GM21737 (cell line): Measurements from ENCODE around the gene INTS11.

Experiments used
- ATAC-seq: cut with Tn5 transposase; IDR thresholded peaks from one replicate; pipeline ENCODE4 v1.9.1; 2021; ENCODE audit warnings: mild to moderate bottlenecking, moderate library complexity; ENCODE audit not compliant: unreplicated experiment

INTS11 gene

DNA sequence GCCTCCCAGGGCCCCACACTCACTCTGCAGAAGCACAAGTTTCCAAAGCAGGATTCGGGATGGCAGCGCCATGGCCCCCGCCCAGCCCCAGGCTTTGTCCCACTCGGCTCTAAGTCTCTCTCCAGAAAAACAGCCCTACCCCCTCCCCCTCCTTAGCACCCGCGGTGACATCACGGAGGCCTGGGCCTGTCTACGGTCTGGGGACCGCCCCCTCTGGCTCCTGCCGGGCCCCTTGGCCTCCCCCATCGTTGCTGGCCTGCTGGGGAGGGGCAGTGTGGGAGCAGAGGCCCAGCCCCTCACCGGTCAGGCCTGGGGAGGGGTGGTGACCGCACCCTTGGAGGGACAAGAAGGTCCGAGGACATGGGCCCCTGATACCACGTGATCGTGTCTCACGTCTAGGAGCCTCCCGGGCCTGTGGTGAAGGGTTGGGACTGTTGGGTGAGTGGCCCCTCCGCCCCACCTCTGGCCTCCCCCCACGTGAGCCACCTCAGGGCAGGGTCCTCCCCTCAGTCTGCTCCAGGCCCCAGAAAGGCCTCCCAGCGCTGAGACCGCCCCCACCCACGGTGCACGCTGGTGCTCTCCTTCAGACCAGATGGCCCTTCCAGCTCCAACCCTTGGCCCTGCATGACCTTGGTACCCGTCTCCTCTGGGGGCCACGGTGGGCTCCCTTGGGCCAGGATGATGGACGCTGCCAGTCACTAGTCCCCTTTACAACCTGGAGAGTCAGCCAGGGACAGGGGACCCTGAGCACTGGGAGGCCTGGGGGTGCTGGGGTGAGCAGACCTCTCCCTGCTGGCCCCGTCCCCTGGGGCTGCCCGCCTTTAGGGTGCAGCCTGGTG is 34.2 kb upstream of the INTS11 start, which contains the start of gene MXRA8:
MXRA8 (minus strand) TSS at position 123 of the 839 bp plus-strand sequence; CDS start at position 72, 51 bp downstream.
- ATAC-seq: no peak

DNA sequence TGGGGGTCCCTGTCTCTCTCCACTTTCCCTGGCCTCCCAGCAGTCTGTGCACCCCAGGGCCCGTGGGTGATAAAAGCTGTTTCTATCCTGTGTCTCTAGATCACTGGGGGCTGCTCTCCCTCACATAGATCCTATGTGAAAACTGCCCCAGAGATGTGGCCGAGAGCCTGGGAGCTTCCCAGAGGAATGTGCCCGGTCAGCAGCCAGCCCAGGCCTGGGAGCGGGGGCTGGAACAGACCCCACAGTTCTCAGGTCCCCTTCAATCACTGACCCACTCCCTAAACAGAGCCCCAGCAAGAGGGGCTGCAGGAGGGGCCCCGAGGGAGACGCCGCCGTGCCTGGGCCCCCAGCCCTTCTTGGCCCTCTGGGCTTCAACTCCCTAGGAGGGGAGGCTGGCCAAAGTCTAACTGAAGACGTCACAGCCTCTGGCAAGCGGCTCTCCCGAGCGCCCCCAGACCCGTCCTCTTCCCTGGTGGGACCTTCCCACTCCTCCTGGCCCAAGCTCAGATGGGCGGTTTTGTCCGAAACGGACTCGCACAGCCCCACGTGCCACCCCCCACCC is 33.5 kb upstream of the INTS11 start:
- ATAC-seq: no peak

DNA sequence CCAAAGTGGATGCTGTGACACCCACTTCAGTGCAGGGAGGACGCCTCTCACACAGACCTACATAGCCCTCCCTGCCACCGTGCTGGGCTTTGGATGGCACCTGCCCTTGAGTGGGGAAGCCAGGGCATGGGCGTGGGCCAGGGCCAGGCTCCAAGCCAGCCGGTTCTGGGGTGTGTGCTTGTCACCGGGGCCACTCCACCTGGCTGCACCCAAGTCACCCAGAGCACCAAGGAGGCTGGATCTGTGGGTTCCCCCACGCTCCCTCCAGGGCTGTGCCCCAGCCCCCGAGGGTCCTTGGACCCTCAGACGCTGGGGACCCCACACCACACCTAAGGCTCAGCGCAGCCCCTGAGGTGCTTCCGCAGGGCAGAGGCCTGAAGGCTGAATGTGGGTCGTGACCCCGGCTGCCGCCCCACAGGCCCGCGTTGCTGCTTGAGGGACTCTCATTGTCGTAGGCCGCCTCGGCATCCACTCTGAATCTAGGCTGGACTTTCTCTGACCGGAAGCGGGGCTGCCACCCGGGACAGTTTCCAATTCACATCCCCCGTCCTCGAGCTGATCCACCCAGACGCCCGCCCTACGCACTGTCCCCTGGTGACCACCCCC is 32.4 kb upstream of the INTS11 start:
- no peak for ATAC-seq

DNA sequence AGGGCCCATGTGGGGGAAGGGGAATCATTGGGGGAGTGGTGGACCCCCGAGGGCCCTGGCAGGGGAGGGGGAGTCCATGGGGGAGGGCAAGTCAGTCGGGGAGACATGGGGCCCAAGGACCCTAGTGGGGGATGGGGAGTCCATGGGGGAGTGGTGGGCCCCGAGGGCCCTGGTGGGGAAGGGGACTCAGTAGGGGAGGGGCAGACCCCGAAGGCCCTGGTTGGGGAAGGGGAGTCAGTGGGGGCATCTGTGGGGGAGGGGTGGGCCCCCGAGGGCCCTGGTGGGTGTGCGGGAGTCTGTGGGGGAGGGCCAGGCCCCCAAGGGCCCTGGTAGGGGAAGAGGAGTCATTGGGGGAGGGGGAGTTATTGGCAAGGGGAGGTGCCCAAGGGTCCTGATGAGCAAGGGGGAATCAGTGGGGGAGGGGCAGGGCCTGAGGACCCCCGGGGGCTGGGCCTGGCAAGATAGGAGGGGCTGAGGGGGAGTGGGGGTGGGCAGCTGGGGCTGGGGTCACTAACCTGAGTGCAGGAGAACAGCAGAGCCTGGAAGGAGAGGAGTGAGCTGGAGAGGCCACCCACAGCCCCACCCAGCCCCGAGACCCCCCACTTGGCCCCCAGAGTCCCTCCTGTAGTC is 31.8 kb upstream of the INTS11 start:
- ATAC-seq: no peak

DNA sequence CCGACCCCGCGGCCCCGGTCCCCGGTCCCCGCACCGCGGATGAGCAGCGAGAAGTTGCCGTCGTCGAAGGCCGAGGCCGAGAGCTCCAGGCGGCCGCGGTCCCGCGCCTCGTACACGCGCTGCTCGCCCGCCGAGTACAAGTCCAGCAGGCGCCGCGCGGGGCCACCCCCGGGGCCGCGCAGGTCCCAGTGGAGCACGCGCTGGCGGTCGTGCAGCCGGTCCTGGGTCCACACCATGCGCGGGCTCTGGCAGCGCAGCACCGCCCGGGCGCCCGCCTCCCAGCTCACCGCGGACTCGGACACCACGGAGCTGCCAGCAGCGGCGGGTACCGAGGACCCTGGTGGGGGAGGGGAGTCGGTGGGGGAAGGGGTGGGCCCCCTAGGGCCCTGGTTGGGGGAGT is 31.0 kb upstream of the INTS11 start:
- no peak for ATAC-seq

DNA sequence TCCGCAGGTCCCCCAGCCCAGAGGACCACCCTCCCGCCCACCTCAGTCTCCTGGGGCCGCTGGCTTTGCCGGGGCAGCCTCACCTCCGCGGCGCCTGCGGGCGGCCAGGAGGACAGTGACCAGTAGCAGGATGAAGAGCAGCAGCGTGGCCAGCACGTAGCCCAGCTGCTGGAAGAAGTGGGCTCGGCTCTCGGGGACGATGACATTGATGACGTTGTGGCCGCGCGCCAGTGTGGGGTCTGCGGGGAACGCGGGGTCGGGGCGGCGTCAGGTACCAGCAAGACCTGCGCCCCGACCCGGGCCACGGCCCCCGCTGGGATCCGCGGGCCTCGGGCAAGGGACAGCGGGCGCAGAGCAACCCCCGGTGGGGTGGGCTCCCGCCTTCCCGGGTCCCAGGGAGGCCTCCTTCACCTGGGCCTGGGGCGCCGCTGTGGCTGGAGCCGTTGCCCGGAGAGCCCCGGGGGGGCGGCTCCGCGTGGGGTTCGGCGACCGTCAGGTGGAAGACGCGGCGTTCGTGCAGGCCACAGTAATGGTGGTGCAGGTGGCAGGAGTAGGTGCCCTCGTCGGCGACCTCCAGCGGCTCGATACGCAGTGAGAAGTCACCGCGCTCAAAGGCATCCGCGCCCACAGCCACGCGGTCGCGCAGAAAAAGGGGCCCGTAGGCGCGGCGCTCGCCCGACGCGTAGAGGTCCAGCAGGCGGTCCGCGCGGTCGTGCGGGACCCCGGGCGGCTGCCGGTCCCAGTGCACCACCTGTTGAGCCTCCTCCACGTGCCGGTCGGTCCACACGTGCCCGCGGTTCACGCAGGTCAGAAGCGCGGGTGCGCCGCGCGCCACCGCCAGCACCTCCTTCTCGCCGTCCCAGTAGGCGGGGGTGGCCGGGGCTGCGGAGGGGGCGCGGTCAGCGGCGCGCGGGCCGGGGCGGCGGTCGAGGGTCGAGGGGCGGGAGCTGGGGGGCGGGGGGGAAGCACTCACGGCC is 30.1 kb upstream of the INTS11 start:
- no peak for ATAC-seq

DNA sequence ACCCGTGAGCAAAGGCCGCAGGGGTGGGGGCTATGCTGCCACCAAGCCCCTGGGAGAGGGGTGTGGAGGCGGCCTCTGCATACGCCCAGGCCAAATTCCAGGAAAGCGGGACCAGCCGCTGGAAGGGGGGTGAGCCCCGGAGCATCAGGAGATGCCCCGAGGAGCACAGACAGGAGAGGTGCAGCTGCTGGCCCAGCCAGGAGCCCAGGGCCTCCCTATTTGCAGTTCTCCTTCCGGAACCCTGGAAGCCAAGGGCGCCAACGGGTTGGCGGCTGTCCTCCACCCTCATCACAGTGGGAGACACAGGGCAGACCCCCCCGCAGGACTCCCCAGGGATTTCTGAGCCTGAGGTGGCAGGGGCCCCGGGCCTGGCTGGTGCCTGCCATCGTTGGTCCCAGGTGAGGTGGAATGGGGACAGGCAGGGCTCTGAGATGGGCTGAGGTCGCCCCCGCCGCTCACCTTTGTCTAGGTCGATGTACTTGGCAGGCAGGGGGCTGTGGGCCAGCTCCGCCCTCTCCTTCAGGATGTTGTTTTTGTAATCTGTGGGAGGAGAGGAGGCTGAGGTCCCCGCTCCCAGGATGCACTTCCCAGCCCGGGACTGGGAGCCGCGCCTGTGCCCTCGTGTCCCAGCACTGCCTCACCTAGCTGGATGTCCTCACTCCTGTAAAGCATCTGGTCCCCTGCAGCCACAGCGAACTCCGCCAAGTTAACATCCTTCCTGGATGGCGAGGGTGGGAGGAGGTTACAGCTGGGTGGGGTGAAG is 29.1 kb upstream of the INTS11 start:
- ATAC-seq: no peak

DNA sequence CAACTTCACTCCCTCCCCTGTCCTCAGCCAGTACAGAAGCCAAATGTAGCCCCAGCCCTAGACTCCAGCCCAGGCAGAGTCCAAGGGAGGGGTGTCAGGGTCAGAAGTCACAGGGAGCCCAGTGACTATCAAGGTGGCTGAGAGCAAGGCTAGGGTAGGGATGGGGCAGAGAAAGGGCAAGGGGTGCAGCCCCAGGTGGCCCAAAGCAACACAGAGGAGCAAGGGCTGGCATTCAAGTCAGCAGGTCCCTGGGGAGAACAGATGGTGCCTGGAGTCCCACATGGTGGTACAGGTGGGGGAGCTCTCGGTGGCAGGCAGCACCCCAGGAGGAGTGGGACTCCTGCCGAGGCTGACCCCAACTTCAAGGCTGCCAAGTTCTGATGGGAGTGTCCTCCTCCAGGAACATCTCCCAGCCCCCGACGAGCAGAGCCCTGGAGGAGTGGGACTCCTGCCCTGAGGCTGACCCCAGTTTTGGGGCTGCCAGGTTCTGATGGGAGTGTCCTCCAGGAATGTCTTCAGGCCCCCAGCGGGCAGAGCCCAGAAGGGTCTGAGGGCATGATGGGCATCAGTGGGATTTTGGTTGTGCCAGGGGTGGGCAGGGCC is 28.4 kb upstream of the INTS11 start:
- no peak for ATAC-seq

DNA sequence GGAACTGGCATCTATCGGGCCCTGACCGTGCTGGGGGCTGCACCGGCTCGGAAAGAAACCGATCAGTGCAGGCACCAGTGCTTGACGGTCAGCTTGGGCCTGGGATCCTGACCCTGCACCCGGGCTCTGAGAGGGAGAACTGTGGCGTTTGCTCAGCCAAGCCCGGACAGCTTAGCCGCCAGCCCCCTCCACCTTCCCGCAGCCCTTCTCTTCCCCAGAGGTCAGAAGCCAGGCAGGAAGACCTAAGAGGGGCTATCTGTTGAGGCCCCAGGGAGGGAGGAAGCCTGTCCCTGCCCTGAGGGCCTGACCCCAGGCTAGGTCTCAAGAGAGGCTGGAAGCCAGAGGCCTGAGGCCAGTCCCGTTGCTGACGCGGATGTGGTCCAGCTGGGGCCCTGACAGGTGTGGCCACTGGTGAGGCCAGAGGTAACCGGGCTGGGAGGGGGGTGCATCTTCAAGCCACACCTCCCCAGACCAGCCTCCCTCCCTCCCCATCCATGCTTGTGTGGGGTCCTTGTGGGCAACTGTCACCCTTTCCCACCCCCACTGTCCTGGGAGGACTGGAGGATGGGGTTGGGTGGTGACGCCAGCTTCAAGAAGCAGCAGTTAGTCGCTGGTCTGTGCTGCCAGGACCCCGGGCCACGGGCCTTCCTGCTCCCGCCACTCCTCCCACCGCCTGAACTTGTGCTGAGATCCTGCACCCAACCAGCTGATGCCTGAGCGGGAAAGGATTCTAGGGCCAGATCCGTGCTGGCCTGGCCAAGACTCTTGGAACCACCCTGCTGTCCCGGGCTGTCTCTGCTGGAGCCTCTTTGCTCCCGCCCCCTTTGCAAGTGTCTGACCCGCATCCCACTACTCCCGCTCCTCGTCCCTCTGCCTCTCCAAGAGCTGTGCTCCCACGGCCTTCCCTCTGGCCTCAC is 27.3 kb upstream of the INTS11 start:
- no peak for ATAC-seq

DNA sequence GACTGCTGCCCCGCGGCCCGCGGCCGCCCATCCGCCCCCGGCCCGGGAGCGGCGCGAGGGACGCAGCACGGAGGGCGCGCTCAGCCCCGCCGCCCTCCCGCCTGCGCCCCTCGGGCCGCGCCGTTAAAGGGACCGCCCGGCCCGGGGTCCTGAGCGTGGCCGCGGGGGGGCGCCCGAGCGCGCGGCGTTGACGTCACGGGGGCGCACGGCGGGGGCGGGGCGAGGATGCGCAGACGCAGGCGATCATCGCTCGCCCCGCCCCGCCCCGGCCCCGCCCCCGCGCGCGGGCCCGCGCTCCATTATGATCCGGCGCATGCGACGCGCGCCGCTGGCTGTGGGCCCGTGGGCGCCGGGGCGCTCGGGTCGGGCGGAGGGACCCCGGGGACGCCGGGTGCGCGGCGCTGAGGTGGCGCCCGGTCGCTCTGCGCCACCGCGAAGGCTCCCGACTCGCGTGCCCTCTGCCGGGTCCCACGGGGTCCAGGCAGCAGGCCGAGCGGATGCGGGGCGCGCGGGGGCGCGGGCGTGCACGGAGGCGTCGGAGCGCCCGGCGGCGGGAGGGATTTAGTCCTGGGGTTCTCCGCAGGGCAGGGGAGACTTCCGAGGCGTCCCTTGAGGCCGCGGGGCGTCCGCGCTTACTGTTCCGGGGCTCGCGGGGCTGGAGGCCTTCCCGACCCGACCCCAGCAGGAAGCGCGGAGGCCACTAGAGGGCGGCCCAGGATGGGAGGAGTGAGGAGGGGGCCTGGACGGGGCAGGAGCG is 25.0 kb upstream of the INTS11 start, which contains the start of gene DVL1:
DVL1 (minus strand) TSS at position 163 of the 757 bp plus-strand sequence. CDS start 353 bp downstream, outside the sequence.
- ATAC-seq: peak; percentile 45

DNA sequence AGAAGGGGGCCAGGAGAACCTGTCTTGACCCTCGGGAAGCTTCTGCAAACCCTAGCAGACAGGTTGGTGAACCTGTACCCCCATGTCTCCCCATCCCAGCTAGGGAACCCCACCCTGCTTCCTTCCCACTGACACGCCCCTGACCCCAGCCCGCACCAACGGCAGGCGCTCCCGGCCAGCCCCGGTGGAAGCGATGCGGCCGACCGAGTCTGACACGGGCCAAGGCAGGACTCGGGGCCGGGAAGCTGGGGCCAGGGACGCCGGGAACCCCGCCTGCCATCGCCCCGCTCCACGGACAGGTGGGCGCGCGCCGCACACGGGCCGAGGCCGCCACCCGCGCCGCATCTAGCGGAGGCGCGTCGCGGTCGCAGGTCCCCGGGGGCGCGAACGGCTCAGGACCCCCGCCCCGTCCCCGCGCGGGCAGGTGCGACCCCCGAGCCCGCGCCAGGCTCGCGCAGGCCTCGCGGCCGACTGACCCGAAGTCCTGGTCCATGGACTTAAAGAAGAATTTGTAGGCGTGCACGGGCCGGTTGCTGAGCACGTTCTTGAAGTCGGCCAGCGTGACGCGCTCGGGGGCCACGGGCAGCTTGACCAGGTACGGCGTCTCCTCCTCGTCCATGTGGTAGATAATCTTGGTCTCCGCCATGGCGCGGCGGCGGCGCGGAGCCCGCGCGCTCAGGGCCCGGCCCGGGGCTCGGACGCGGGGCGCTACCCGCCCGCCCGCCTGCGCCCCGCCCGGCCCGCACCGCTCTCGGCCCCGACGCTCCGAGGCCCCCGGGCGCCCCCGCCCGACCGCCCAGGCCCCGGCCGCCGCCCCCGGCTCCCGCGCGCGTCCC is 24.2 kb upstream of the INTS11 start:
- peak; percentile 33 for ATAC-seq

DNA sequence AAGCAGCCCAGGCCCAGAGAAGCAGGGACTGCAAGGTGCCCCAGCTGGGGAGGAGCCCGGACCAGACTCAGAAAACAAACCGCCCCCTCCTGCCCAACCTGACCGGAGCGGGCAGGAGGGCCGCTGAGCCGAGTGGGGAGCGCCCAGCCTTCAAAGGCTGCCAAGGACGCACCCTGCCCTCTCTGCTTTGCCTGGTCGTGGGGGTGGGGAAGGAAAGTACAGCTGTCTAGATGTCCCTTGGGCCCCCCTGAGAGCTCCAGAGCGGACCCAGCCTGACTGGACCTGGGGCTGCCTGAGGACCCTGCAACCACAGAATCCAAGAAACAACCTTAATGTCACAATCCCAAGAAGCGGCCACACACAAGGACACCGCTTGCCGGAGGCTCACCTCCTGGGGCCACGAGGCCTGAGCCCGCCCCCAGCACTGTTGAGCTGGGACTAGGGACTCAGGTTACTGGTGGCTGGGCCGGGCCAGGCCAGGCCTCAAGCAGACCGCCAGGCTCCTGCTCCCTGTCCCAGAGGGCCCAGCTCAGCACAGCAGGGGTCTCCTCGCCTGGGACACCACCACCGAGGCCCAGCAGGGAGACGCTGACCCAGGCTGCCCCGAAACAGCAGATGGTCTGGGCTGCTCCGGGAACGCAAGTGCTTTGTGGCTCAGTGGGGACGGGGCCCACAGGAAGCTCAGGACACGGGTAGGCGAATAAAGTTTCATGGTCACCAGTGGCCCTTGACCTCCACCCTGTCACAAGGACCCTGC is 23.4 kb upstream of the INTS11 start:
- ATAC-seq: no peak

DNA sequence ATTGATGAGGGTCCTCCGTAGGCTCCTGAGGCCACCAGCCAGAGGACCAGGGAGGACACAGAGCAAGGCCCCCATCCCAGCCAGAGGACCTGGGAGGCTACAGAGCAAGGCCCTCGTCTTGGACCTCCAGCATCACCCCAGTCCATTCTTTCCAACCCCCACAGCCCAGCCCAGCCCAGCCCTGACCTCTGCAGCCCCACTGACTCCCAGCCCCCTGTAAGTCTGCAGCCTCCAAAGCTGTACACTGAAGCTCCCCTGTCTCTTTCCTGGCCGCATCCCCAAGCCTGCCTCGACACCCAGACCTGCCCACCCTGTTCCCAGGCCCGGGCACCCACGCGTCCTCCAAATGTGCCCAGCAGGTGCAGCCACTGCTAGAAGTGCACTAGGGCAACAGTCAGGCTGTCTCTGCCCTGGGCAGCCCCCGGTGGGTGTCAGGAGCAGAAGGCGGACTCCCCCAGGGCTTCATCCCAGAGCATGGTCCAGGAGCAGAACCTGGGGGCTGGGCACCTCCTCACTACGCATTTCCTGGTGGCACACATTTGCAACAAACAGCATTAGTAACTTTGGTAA is 22.7 kb upstream of the INTS11 start:
- ATAC-seq: no peak

DNA sequence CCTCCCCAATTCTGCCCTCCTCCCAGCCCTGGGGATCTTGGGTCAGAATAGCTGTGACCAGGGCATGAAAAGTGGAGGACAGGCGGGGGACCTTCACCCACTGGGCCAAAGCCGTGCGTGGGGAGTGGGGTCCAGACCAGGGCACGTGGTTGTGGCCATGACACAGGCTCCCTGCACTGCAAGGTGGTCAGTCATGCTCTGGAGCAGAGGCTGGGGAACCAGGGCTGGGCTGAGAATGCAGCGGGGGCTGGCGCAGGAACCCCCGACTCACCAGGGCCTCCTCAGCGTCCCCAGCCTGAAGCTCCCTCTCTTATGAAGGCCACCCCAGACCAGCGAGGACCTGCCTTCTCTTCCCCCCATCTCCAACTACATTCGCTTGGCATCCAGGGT is 22.0 kb upstream of the INTS11 start:
- ATAC-seq: no peak

DNA sequence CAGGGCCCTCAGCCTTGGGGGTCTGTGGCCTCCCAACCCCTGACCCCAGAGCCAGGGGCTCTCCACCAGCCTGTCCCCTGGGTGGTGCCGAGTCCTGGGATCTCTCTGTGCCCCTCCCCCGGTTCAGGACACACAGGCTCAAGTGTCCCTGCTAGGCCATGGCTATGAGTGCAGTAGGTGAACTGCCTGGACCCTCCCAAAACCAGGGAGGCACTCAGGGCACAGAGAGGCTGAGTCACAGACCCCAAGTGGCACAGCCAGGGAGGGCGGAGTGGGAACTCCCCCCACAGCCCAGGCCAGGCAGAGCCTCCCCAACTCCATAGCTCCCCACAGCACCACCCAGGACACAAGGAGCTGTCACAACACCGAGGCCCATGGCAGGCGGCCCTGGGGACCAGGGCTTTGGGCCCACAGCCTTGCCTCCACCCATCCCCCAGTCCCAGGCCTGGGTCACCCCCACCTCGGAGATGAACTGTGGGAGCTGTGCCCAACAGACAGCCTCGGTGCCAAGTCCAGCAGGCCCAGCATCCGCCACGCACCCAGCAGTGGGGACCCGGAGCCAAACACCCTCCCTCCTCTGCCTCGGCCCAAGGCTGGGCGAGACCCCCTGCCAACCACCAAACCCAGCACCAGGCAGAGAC is 21.5 kb upstream of the INTS11 start:
- ATAC-seq: no peak
